Endothelial cell of umbilical vein (primary cell): ENCODE data around the gene ZNF446. TPM values are rescaled to one million over a fixed set of nuclear protein-coding genes. Genes with fewer than 3 reads are reported as not detected.

Source experiments
- BruUV-seq: library from RNA; stranded (reverse); fragments of 400-500 nt; replicated peaks from 2 replicates; lab custom pipeline; 2021; lab: Mats Ljungman, UMichigan
- CTCF ChIA-PET: fragments of 300-600, 350-600 bp; sonication (Branson Sonifier 250); formaldehyde crosslinking; loops from one replicate; lab custom pipeline; 2021; ENCODE audit warnings: antibody characterized with exemption, inconsistent platforms; lab: Charles Lee
- POLR2A ChIA-PET: fragments of 300-600, 350-600 bp; sonication (Branson Sonifier 250); formaldehyde crosslinking; loops from one replicate; lab custom pipeline; 2021; ENCODE audit warnings: antibody characterized with exemption, inconsistent platforms; lab: Charles Lee
- DNase-seq: peaks from one replicate; pipeline ENCODE4 v3.0.0-alpha.2; 2011; ENCODE audit warnings: low read depth, low spot score
- FAIRE-seq: peaks from 2 replicates; lab custom pipeline; 2011; peaks lifted over from hg19 to GRCh38; lab: Jason Lieb, UNC
- H2AFZ ChIP-seq: 2 replicates; pipeline ENCODE4 v1.6.0; 2012; ENCODE audit warnings: low read depth, low read length, control low read depth, inconsistent platforms
- H3K27ac ChIP-seq: 2 replicates; pipeline ENCODE4 v1.5.1; 2011; ENCODE audit warnings: low read depth, mild to moderate bottlenecking, control low read depth, low read length, moderate library complexity; ENCODE audit not compliant: insufficient read depth
- H3K27me3 ChIP-seq, 2 experiments: 2 replicates each; pipeline versions ENCODE4 v1.6.0 to v1.6.1; 2011; ENCODE audit warnings: low read length in 2 of 2, mixed read lengths in 1 of 2; ENCODE audit not compliant: control insufficient read depth in 2 of 2, insufficient read depth in 2 of 2
- H3K36me3 ChIP-seq, 2 experiments: 2 replicates in 1 of 2; 3 replicates in 1 of 2; pipeline ENCODE4 v1.5.1; 2011; ENCODE audit warnings: low read length in 2 of 2, mild to moderate bottlenecking in 1 of 2, moderate library complexity in 1 of 2; ENCODE audit not compliant: control insufficient read depth in 2 of 2, insufficient read depth in 2 of 2; ENCODE audit errors: extremely low read depth in 1 of 2
- H3K4me1 ChIP-seq: 3 replicates; pipeline ENCODE4 v1.5.1; 2011; ENCODE audit warnings: mild to moderate bottlenecking, low read length; ENCODE audit not compliant: control insufficient read depth, insufficient read depth; ENCODE audit errors: extremely low read depth
- H3K4me2 ChIP-seq: 2 replicates; pipeline ENCODE4 v1.6.1; 2011; ENCODE audit warnings: low read length, control low read depth, mixed read lengths; ENCODE audit not compliant: insufficient read depth
- H3K4me3 ChIP-seq, 3 experiments: fragments of 200-600 bp in 1 of 3; sonication (generic), shearing (Covaris generic) in 1 of 3; replicated peaks in 1 of 3; 2 replicates each; pipeline ENCODE4 v1.5.1; 2011 to 2016; ENCODE audit warnings: control low read depth in 3 of 3, low read length in 3 of 3, mild to moderate bottlenecking in 2 of 3, inconsistent platforms in 1 of 3, low read depth in 1 of 3, moderate library complexity in 1 of 3; ENCODE audit not compliant: insufficient read depth in 1 of 3
- H3K79me2 ChIP-seq: 2 replicates; pipeline ENCODE4 v1.6.0; 2012; ENCODE audit warnings: low read length, inconsistent platforms; ENCODE audit not compliant: control insufficient read depth, insufficient read depth
- H3K9ac ChIP-seq: replicated peaks from 2 replicates; pipeline ENCODE3; 2011; ENCODE audit warnings: low read length, control low read depth; ENCODE audit not compliant: insufficient read depth; ENCODE audit errors: extremely low read depth
- H3K9me1 ChIP-seq: replicated peaks from 3 replicates; pipeline ENCODE4 v1.6.0; 2011; ENCODE audit warnings: mild to moderate bottlenecking, low read length; ENCODE audit not compliant: control insufficient read depth, insufficient read depth; ENCODE audit errors: extremely low read depth
- H3K9me3 ChIP-seq: replicated peaks from 2 replicates; pipeline ENCODE4 v1.5.1; 2012; ENCODE audit warnings: low read length, inconsistent platforms; ENCODE audit not compliant: control insufficient read depth, insufficient read depth
- H4K20me1 ChIP-seq: replicated peaks from 2 replicates; pipeline ENCODE3; 2011; ENCODE audit warnings: mild to moderate bottlenecking, low read length; ENCODE audit not compliant: control insufficient read depth, insufficient read depth; ENCODE audit errors: extremely low read depth
- CTCF ChIP-seq, 2 donors: IDR thresholded peaks; 1 replicate in 1 of 2; 2 replicates in 1 of 2; pipeline ENCODE4 v1.5.1; 2011; ENCODE audit warnings: low read length in 2 of 2, mild to moderate bottlenecking in 2 of 2, moderate library complexity in 2 of 2, control low read depth in 1 of 2, inconsistent platforms in 1 of 2, low read depth in 1 of 2; ENCODE audit not compliant: insufficient read depth in 1 of 2; ENCODE audit errors: extremely low read depth in 1 of 2
- EZH2 ChIP-seq: IDR thresholded peaks from 2 replicates; pipeline ENCODE4 v1.6.1; 2012; ENCODE audit warnings: borderline replicate concordance, low read depth, mild to moderate bottlenecking, moderate library complexity, low read length, inconsistent platforms; ENCODE audit not compliant: severe bottlenecking
- FOS ChIP-seq: IDR thresholded peaks from 2 replicates; pipeline ENCODE4 v1.6.1; 2011; ENCODE audit warnings: mild to moderate bottlenecking, low read length, moderate library complexity, borderline replicate concordance; ENCODE audit not compliant: insufficient read depth
- GATA2 ChIP-seq: IDR thresholded peaks from 2 replicates; pipeline ENCODE4 v1.7.0; 2011; ENCODE audit warnings: low read depth, mild to moderate bottlenecking, moderate library complexity, mixed read lengths, low read length; ENCODE audit not compliant: insufficient read length, insufficient read depth
- JUN ChIP-seq: IDR thresholded peaks from 2 replicates; pipeline ENCODE4 v1.6.1; 2011; ENCODE audit warnings: borderline replicate concordance, low read depth; ENCODE audit not compliant: insufficient read length, insufficient read depth
- MAX ChIP-seq: IDR thresholded peaks from 2 replicates; pipeline ENCODE4 v1.6.1; 2011; ENCODE audit not compliant: insufficient read depth, insufficient read length
- MYC ChIP-seq: IDR thresholded peaks from one replicate; pipeline ENCODE4 v1.6.1; 2011; ENCODE audit warnings: mild to moderate bottlenecking, low read depth, low read length
- POLR2A ChIP-seq: IDR thresholded peaks from 2 replicates; pipeline ENCODE4 v1.6.1; 2012; ENCODE audit warnings: low read depth, mild to moderate bottlenecking, control low read depth, low read length
- POLR2AphosphoS5 ChIP-seq: IDR thresholded peaks from 2 replicates; pipeline ENCODE4 v1.6.1; 2012; ENCODE audit warnings: low read depth, mild to moderate bottlenecking, control low read depth, low read length, moderate library complexity; ENCODE audit not compliant: insufficient read depth
- dilution Hi-C: fragments of 300-500 bp; cut with MboI; formaldehyde crosslinking; loops from one replicate; pipeline ENCODE4 v1.15.0; 2019; ENCODE audit warnings: low sequenced_read_pairs; ENCODE audit not compliant: extremely low pct_ligation_motif_present
- intact Hi-C: fragments of 100-400 bp; cut with micrococcal nuclease; formaldehyde crosslinking; loops from one replicate; pipeline ENCODE4 v1.10.0; 2022
- polyA plus RNA-seq, 4 experiments: library from polyadenylated mRNA; depleted of rRNA in 3 of 4; stranded (reverse) in 3 of 4; unstranded in 1 of 4; fragments of >200 nt; gene quantifications; 2 replicates each; pipeline versions ENCODE4 v1.2.1 to v1.2.3, GENCODE V29; 2011 to 2012; ENCODE audit warnings: missing spikeins in 1 of 4
- small RNA-seq: library from RNA; depleted of rRNA; stranded (forward); fragments of <200 nt; gene quantifications from one replicate; pipeline ENCODE3, GENCODE V24; 2012; ENCODE audit warnings: low replicate concordance, low read depth; ENCODE audit not compliant: insufficient read depth, insufficient read length
- total RNA-seq: library from RNA; stranded (reverse); gene quantifications from 2 replicates; pipeline ENCODE4 v1.2.3, GENCODE V29; 2021

The ZNF446 gene
- total and polyA plus RNA-seq, 2 donors (not counting 3 experiments of a cell fraction or from before 2014, with no cell fraction given): 7.0 to 8.3 TPM

GRCh38 chr19:58529405-58529804 is 53.3 kb downstream of the ZNF446 start:
- CTCF ChIA-PET: interaction anchor here (1.6 to 2.0 kb wide), 2 partner anchors 10 to 15 kb away, joined by 5 to 8 read pairs; partner anchors contain the start of gene ZBTB45

More at GRCh38 chr19:58529405-58529804, 53.3 kb downstream of the ZNF446 start:
- Histone ChIP-seq H3K4me1 (no peaks in the 10 kb centered on the region), H3K27me3 (peaks cover 11 to 19% of the 10 kb centered on the region in 2 experiments), H3K9ac (no peak overlapping the region), H2AFZ (no peak overlapping the region), H3K27ac (no peak overlapping the region), H3K4me3 (no peak overlapping the region), H3K36me3 (no peaks in the 10 kb centered on the region), H3K4me2 (no peak overlapping the region), H3K9me1 (no peaks in the 10 kb centered on the region), H3K9me3 (no peaks in the 10 kb centered on the region), H3K79me2 (no peaks in the 10 kb centered on the region), H4K20me1 (no peaks in the 10 kb centered on the region)
- no peak for DNase-seq
- intact Hi-C loops: no loop called here
- no peak for FAIRE-seq
- TF ChIP-seq CTCF (IDR thresholded peaks at IDR 0.05; ENCODE audit: extremely low read depth in 1 of 2, insufficient read depth in 1 of 2, low read depth in 1 of 2, low read length in 2 of 2): no peak
- TF ChIP-seq MAX: no peak
- no peak for TF ChIP-seq MYC
- no peak for TF ChIP-seq FOS
- no peak for TF ChIP-seq GATA2
- TF ChIP-seq EZH2: no peak
- no peak for TF ChIP-seq POLR2A
- TF ChIP-seq JUN: no peak
- TF ChIP-seq POLR2AphosphoS5: no peak
- POLR2A ChIA-PET: no interaction called here
- dilution Hi-C loops: no loop called here
- no TSS peak for BruUV-seq

Small RNAs within 50 kb of the gene (small RNA-seq; reads per million reads assigned to genes)
- gene RN7SL693P (not detected), gene RNU6-1337P (not detected)

Other genes starting within 250 kb of the ZNF446 start
- gene ZNF544, start 247.4 kb upstream of the ZNF446 start, total RNA-seq: 39.3 and 45.4 TPM in 2 replicates
- 33.4 and 36.1 TPM in 2 replicates for gene ZNF544, start 247.4 kb upstream of the ZNF446 start, polyA plus RNA-seq
- 6.3 and 6.8 TPM in 2 replicates for gene ZNF8, start 197.4 kb upstream of the ZNF446 start, total RNA-seq
- 3.7 and 4.0 TPM in 2 replicates for gene ZNF8, start 197.4 kb upstream of the ZNF446 start, polyA plus RNA-seq
- 25.8 and 28.4 TPM in 2 replicates for gene ERVK3-1, start 171.0 kb upstream of the ZNF446 start, total RNA-seq
- gene ERVK3-1, start 171.0 kb upstream of the ZNF446 start, polyA plus RNA-seq: 25.9 and 29.3 TPM in 2 replicates
- 3.6 and 3.7 TPM in 2 replicates for gene ZSCAN22, start 149.4 kb upstream of the ZNF446 start, total RNA-seq
- gene ZSCAN22, start 149.4 kb upstream of the ZNF446 start, polyA plus RNA-seq: 3.6 and 3.9 TPM in 2 replicates
- gene A1BG, start 122.9 kb upstream of the ZNF446 start, total RNA-seq: 0.85 and 2.3 TPM in 2 replicates
- 3.7 and 6.2 TPM in 2 replicates for gene A1BG, start 122.9 kb upstream of the ZNF446 start, polyA plus RNA-seq
- 0.42 and 1.3 TPM in 2 replicates for gene ZNF497, start 113.6 kb upstream of the ZNF446 start, total RNA-seq
- 0.40 and 0.62 TPM in 2 replicates for gene ZNF497, start 113.6 kb upstream of the ZNF446 start, polyA plus RNA-seq
- gene ZNF837, start 95.3 kb upstream of the ZNF446 start, total RNA-seq: 1.4 and 1.7 TPM in 2 replicates
- gene ZNF837, start 95.3 kb upstream of the ZNF446 start, polyA plus RNA-seq: 1.6 and 2.8 TPM in 2 replicates
- 945 and 993 TPM in 2 replicates for gene RPS5, start 89.1 kb upstream of the ZNF446 start, total RNA-seq
- gene RPS5, start 89.1 kb upstream of the ZNF446 start, polyA plus RNA-seq: 3,430 and 4,008 TPM in 2 replicates
- gene RNF225, start 80.7 kb upstream of the ZNF446 start, total RNA-seq: 0.58 TPM in 1 of 2 replicates, not detected in the other
- not detected in 2 replicates for gene RNF225, start 80.7 kb upstream of the ZNF446 start, polyA plus RNA-seq
- gene ZNF584, start 67.7 kb upstream of the ZNF446 start, total RNA-seq: 12.4 and 12.6 TPM in 2 replicates
- gene ZNF584, start 67.7 kb upstream of the ZNF446 start, polyA plus RNA-seq: 5.9 and 6.1 TPM in 2 replicates
- 4.1 and 4.2 TPM in 2 replicates for gene ZNF132, start 36.2 kb upstream of the ZNF446 start, total RNA-seq
- 0.54 and 0.62 TPM in 2 replicates for gene ZNF132, start 36.2 kb upstream of the ZNF446 start, polyA plus RNA-seq
- gene ZNF324B, start 24.7 kb upstream of the ZNF446 start, total RNA-seq: 6.3 and 6.9 TPM in 2 replicates
- gene ZNF324B, start 24.7 kb upstream of the ZNF446 start, polyA plus RNA-seq: 3.4 and 3.5 TPM in 2 replicates
- gene ZNF324, start 9.3 kb upstream of the ZNF446 start, total RNA-seq: 7.1 and 8.7 TPM in 2 replicates
- gene ZNF324, start 9.3 kb upstream of the ZNF446 start, polyA plus RNA-seq: 6.4 and 8.8 TPM in 2 replicates
- gene SLC27A5, start 35.6 kb downstream of the ZNF446 start, total RNA-seq: 6.1 and 7.1 TPM in 2 replicates
- 12.1 and 16.0 TPM in 2 replicates for gene SLC27A5, start 35.6 kb downstream of the ZNF446 start, polyA plus RNA-seq
- gene ZBTB45, start 43.5 kb downstream of the ZNF446 start, total RNA-seq: 21.8 TPM in 2 replicates
- 17.8 and 25.3 TPM in 2 replicates for gene ZBTB45, start 43.5 kb downstream of the ZNF446 start, polyA plus RNA-seq
- 377 and 429 TPM in 2 replicates for gene TRIM28, start 67.7 kb downstream of the ZNF446 start, total RNA-seq
- gene TRIM28, start 67.7 kb downstream of the ZNF446 start, polyA plus RNA-seq: 521 and 593 TPM in 2 replicates
- gene CHMP2A, start 78.8 kb downstream of the ZNF446 start, total RNA-seq: 96.8 and 105 TPM in 2 replicates
- 126 and 150 TPM in 2 replicates for gene CHMP2A, start 78.8 kb downstream of the ZNF446 start, polyA plus RNA-seq
- gene UBE2M, start 82.3 kb downstream of the ZNF446 start, total RNA-seq: 102 and 106 TPM in 2 replicates
- 86.6 and 87.8 TPM in 2 replicates for gene UBE2M, start 82.3 kb downstream of the ZNF446 start, polyA plus RNA-seq
- 18.8 and 26.4 TPM in 2 replicates for gene MZF1, start 97.0 kb downstream of the ZNF446 start, total RNA-seq
- gene MZF1, start 97.0 kb downstream of the ZNF446 start, polyA plus RNA-seq: 30.8 and 39.1 TPM in 2 replicates